Activated B cell treated with CpG ODN at 0.5 μM for 24 hours (primary cell): Measurements from ENCODE around the gene PTPRD. TPM values are rescaled to one million over a fixed set of nuclear protein-coding genes. Genes with fewer than 3 reads are reported as not detected.

Source experiments
- ATAC-seq: fragments of 200-7000 bp; cut with Tn5 transposase; one replicate; pipeline ENCODE4 v1.10.0; 2021; ENCODE audit warnings: low read depth, mild to moderate bottlenecking, moderate library complexity
- CTCF ChIA-PET: fragments of 350-600 bp; sonication (Branson Sonifier 250); formaldehyde crosslinking; loops from one replicate; lab custom pipeline; 2021; ENCODE audit warnings: antibody characterized with exemption; lab: Charles Lee
- POLR2A ChIA-PET: fragments of 350-600 bp; sonication (Branson Sonifier 250); formaldehyde crosslinking; loops from one replicate; lab custom pipeline; 2021; ENCODE audit warnings: antibody characterized with exemption; lab: Charles Lee
- DNase-seq: peaks from one replicate; pipeline ENCODE4 v3.0.0; 2022
- H3K27ac Mint-ChIP-seq: one replicate; pipeline ENCODE4 v1.8.0; 2020; ENCODE audit warnings: mixed read lengths
- H3K27me3 Mint-ChIP-seq: one replicate; pipeline ENCODE4 v1.8.0; 2021; ENCODE audit warnings: mixed read lengths
- H3K36me3 Mint-ChIP-seq: one replicate; pipeline ENCODE4 v1.8.0; 2021; ENCODE audit warnings: low read depth, mixed read lengths
- H3K4me1 Mint-ChIP-seq: one replicate; pipeline ENCODE4 v1.8.0; 2021; ENCODE audit warnings: mixed read lengths
- H3K4me3 Mint-ChIP-seq: one replicate; pipeline ENCODE4 v1.8.0; 2020; ENCODE audit warnings: mild to moderate bottlenecking, mixed read lengths
- H3K9me3 Mint-ChIP-seq: one replicate; pipeline ENCODE4 v1.8.0; 2020; ENCODE audit warnings: mixed read lengths
- intact Hi-C: fragments of 100-400 bp; cut with micrococcal nuclease; formaldehyde crosslinking; loops from one replicate; pipeline ENCODE4 v1.15.1; 2024
- total RNA-seq: library from RNA; stranded (reverse); gene quantifications from 2 replicates; pipeline ENCODE4 v1.2.3, GENCODE V29; 2022
- TF ChIP-seq, protein P1 (sequence below): fragments of 200-600 bp; IDR thresholded peaks from one replicate; pipeline ENCODE4 v1.8.0; 2022; ENCODE audit warnings: antibody characterized with exemption, mild to moderate bottlenecking

PTPRD gene
- total RNA-seq, 1 donor from 2014 or later: 0.04 TPM

DNA sequence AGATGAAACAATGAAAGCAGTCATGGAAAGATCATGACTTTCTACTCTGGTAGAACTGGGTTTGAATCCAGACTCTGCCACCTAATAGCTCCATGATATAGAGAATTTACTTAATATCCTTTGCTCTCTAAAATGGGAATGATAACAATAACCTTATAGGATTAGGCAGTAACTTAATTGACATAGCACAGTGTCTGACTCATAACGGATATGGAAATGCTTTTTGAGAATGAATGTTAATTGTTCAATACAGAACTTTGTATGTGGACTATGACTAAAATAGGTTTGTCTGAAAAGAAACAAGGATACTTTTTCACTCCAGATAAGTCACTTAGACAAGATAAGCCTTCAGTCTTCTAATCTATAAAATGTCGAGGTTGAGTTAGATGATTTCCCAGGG is 330.7 kb downstream of the PTPRD start:
- Mint-ChIP-seq H3K9me3 (no peaks in the 10 kb centered on the region), H3K4me3 (no peak overlapping the region), H3K27ac (no peak overlapping the region), H3K27me3 (no peaks in the 10 kb centered on the region), H3K36me3 (no peaks in the 10 kb centered on the region), H3K4me1 (no peaks in the 10 kb centered on the region)
- POLR2A ChIA-PET: no interaction called here
- TF ChIP-seq, protein P1, sequence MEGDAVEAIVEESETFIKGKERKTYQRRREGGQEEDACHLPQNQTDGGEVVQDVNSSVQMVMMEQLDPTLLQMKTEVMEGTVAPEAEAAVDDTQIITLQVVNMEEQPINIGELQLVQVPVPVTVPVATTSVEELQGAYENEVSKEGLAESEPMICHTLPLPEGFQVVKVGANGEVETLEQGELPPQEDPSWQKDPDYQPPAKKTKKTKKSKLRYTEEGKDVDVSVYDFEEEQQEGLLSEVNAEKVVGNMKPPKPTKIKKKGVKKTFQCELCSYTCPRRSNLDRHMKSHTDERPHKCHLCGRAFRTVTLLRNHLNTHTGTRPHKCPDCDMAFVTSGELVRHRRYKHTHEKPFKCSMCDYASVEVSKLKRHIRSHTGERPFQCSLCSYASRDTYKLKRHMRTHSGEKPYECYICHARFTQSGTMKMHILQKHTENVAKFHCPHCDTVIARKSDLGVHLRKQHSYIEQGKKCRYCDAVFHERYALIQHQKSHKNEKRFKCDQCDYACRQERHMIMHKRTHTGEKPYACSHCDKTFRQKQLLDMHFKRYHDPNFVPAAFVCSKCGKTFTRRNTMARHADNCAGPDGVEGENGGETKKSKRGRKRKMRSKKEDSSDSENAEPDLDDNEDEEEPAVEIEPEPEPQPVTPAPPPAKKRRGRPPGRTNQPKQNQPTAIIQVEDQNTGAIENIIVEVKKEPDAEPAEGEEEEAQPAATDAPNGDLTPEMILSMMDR: no peak
- no peak for ATAC-seq
- no peak for DNase-seq
- CTCF ChIA-PET: no interaction called here
- intact Hi-C loops: no loop called here

DNA sequence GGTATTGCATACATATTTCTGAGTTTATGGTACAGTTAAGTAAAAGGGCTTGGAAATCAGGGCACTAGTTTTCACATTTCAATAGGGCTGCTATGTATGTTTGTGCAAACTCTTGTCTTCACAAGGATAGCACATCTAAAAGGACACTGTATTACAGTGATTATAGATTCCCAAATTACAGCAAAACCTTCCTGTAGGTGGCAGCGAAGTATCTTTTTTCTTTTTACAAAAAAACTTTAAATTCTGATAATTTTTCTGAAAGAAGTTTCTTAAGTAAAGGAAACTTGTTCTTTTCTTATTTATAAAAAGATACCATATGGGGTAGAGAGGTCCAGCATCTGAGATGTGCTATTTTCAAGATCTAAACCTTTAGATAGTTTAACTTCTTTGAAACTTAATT is 337.8 kb downstream of the PTPRD start:
- Mint-ChIP-seq H3K4me3 (no peak overlapping the region), H3K36me3 (no peaks in the 10 kb centered on the region), H3K9me3 (no peaks in the 10 kb centered on the region), H3K27me3 (no peaks in the 10 kb centered on the region), H3K27ac (no peak overlapping the region), H3K4me1 (no peaks in the 10 kb centered on the region)
- CTCF ChIA-PET: no interaction called here
- no peak for DNase-seq
- intact Hi-C loops: no loop called here
- TF ChIP-seq, protein P1: no peak
- POLR2A ChIA-PET: no interaction called here
- ATAC-seq: no peak

DNA sequence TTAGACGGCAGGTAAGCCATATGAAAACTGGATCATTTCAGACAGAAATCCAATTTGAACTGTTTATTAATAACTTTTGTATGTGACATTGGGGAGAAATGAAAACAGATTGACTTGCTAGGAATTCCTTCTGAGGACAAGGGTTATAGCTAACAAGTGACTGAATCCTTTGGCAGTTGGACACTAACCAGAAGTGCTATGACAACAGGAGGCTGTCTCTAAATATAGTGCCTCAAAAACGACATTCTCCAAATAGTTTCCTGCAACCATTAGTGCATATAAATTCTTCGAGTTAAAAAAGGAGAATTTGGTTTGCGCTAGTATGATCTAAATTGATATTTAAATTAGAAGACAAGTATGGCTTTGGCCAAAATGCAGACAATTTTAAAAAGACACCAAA is 338.6 kb downstream of the PTPRD start:
- DNase-seq (no peak), ATAC-seq (no peak)
- no peaks in the 10 kb centered on the region for H3K27me3 Mint-ChIP-seq
- H3K36me3 Mint-ChIP-seq: no peaks in the 10 kb centered on the region
- no peaks in the 10 kb centered on the region for H3K9me3 Mint-ChIP-seq
- POLR2A ChIA-PET: no interaction called here
- TF ChIP-seq, protein P1: no peak
- no peak overlapping the region for H3K4me3 Mint-ChIP-seq
- no peak overlapping the region for H3K27ac Mint-ChIP-seq
- no peaks in the 10 kb centered on the region for H3K4me1 Mint-ChIP-seq
- CTCF ChIA-PET: no interaction called here
- intact Hi-C loops: no loop called here

DNA sequence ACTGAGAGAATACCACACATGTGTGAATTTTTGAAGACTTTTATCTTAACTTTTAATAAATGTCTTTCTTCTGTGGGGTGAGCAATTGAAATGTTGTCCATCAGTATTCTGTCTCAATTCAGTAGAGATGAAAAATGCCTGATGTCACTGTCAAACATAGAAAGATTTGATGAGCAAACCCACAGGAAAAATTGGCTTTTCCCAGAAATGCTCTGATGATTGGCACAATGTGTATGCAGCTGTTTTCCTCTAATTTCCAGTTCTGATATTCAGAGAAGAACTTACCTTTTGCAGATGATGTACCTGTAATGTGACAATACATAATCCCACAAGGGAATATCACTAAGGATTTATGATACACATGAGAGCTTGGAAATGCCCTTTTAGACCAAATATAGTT is 340.0 kb downstream of the PTPRD start:
- POLR2A ChIA-PET: no interaction called here
- no peaks in the 10 kb centered on the region for H3K27me3 Mint-ChIP-seq
- DNase-seq (no peak), ATAC-seq (no peak)
- intact Hi-C loops: no loop called here
- no peak overlapping the region for H3K4me3 Mint-ChIP-seq
- H3K9me3 Mint-ChIP-seq: no peaks in the 10 kb centered on the region
- H3K27ac Mint-ChIP-seq: no peak overlapping the region
- H3K36me3 Mint-ChIP-seq: no peaks in the 10 kb centered on the region
- no peaks in the 10 kb centered on the region for H3K4me1 Mint-ChIP-seq
- CTCF ChIA-PET: no interaction called here
- TF ChIP-seq, protein P1: no peak

DNA sequence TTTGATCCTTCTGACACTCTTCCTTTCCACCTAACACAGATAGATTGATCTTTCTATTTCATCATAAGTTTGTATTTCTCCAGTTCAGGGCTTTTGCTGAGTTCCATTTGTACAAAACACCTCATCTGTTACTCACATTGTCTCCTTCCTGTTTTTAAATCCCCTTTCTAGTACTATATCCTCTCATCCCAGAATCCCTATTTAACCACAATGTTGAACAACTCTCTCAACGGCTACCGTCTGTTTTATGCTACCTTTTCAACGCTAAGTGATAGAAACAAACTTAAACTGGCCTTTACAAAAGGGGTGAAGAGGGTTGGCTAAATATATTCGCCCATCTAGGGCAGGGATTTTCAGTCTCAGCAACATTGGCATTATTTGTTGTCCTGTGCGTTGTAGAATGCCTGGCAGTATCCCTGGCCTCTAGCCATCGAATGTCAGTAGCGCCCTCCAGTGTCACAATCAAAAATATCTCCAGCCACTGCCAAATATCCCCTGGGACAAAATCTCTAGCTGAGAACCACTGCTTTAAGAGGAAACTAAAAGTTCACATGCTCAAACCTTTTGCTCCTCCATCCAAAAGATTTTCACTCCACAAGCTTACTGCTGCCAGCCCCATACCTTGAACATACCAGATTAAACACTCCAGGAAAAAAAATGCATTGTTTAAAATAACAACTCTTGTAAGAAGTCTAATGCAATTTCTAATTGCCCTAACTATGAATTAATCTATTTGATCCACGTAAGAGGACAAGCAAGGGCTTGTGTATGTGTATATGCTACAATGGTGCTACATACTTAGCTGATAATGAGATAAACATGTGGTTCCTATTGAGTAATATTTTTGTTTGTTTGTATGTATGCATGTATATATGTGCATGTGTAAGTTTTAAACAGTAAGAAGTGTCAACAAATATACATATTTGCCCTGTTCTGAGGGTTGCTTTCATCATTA is 344.0 kb downstream of the PTPRD start:
- DNase-seq (no peak), ATAC-seq (peak; percentile 42)
- Mint-ChIP-seq H3K36me3 (no peaks in the 10 kb centered on the region), H3K27ac (no peak overlapping the region), H3K27me3 (no peaks in the 10 kb centered on the region), H3K4me3 (no peak overlapping the region), H3K4me1 (no peaks in the 10 kb centered on the region), H3K9me3 (no peaks in the 10 kb centered on the region)
- TF ChIP-seq, protein P1: no peak
- ChIA-PET CTCF (interaction anchor here (1.5 to 1.9 kb wide), 2 partner anchors 205 to 209 kb away, joined by 4 to 7 read pairs; no protein-coding TSS in a partner anchor), POLR2A (no interaction called here)
- intact Hi-C loops: loop anchor here (1.0 kb wide), 1 partner anchor 209 kb away; no protein-coding TSS in a partner anchor
